Measurements from ENCODE around the gene SCEL. TPM values are rescaled to one million over a fixed set of nuclear protein-coding genes. Genes with fewer than 3 reads are reported as not detected.

SCEL gene
- 0.07 TPM for polyA plus RNA-seq (2013, experiment 1 of 2)
- 0.04 TPM for polyA plus RNA-seq (2013, experiment 2 of 2)

DNA sequence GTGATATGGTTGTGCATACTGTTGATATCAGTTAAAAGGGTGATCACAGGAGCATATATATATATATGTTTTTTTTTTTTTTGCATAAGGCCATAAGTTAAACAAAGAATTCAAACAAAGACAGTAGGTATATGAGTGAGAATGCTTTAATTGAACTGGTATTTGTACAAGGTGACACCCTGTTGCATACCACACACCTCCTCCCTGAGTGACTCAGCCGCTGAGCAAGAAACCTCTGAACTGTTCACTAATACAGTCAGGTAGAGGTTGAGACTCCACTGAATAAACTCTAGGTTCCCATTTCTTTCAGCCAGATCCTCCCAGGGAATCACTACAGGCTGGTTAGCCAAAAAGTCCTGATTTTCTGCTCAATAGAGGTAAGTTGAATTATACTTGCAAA, at the start of gene SCEL:
Gene SCEL, plus strand, starts transcription at position 259 of the 400 bp plus-strand sequence. CDS start 20,170 bp downstream, outside the sequence.
- Histone ChIP-seq H3K4ac (ENCODE audit: low read depth, low read length) (peak within 1 kb of the TSS; percentile 31), H3K79me1 (ENCODE audit: low read length) (no peaks in the 10 kb centered on the region), H3K27me3 (ENCODE audit: insufficient read depth, low read length, poor library complexity) (no peaks in the 10 kb centered on the region), H2BK5ac (ENCODE audit: low read length) (no peak within 1 kb of the TSS), H3K4me1 (ENCODE audit: control insufficient read depth, low read depth, low read length) (no peaks in the 10 kb centered on the region), H2BK120ac (ENCODE audit: low read depth, low read length) (no peak within 1 kb of the TSS), H4K8ac (ENCODE audit: low read depth, low read length) (no peak within 1 kb of the TSS), H3K4me3 (ENCODE audit: low read length) (no peak within 1 kb of the TSS), H2BK15ac (replicated peaks; ENCODE audit: low read depth) (no peak within 1 kb of the TSS), H3K18ac (ENCODE audit: low read length) (no peak within 1 kb of the TSS), H3K27ac (ENCODE audit: low read depth, low read length) (no peak within 1 kb of the TSS), H3K4me2 (ENCODE audit: low read length) (no peak within 1 kb of the TSS), H3K23ac (ENCODE audit: low read length) (no peak within 1 kb of the TSS), H4K5ac (ENCODE audit: low read length) (no peak within 1 kb of the TSS), H2AK5ac (ENCODE audit: low read length) (no peak within 1 kb of the TSS), H3K56ac (ENCODE audit: low read length) (no peak within 1 kb of the TSS), H3K9ac (ENCODE audit: low read length) (no peak within 1 kb of the TSS), H3K79me2 (ENCODE audit: control insufficient read depth, insufficient read depth, low read length) (no peaks in the 10 kb centered on the region), H3K36me3 (ENCODE audit: control insufficient read depth, insufficient read depth, low read length) (no peaks in the 10 kb centered on the region)
- WGBS (ENCODE audit: extremely low coverage, insufficient coverage, low lambda C conversion rate): no CpG with 5 or more reads among the region's 1 CpG
- peak; percentile 47 for DNase-seq

GRCh38 chr13:77489566-77490337, 45.8 kb upstream of the SCEL start:
- Histone ChIP-seq H2BK120ac (ENCODE audit: low read depth, low read length) (no peak overlapping the region), H3K79me2 (ENCODE audit: control insufficient read depth, insufficient read depth, low read length) (no peaks in the 10 kb centered on the region), H3K36me3 (ENCODE audit: control insufficient read depth, insufficient read depth, low read length) (no peaks in the 10 kb centered on the region), H3K4ac (ENCODE audit: low read depth, low read length) (no peak overlapping the region), H3K4me2 (ENCODE audit: low read length) (no peak overlapping the region), H3K4me3 (ENCODE audit: low read length) (no peak overlapping the region), H3K18ac (ENCODE audit: low read length) (no peak overlapping the region), H3K9ac (ENCODE audit: low read length) (no peak overlapping the region), H2BK5ac (ENCODE audit: low read length) (no peak overlapping the region), H3K27ac (ENCODE audit: low read depth, low read length) (no peak overlapping the region), H2AK5ac (ENCODE audit: low read length) (no peak overlapping the region), H3K4me1 (ENCODE audit: control insufficient read depth, low read depth, low read length) (no peaks in the 10 kb centered on the region), H3K27me3 (ENCODE audit: insufficient read depth, low read length, poor library complexity) (no peaks in the 10 kb centered on the region), H3K23ac (ENCODE audit: low read length) (no peak overlapping the region), H3K79me1 (ENCODE audit: low read length) (no peaks in the 10 kb centered on the region), H2BK15ac (replicated peaks; ENCODE audit: low read depth) (no peak overlapping the region), H3K56ac (ENCODE audit: low read length) (no peak overlapping the region), H4K8ac (ENCODE audit: low read depth, low read length) (no peak overlapping the region), H4K5ac (ENCODE audit: low read length) (no peak overlapping the region)
- no peak for DNase-seq
- WGBS (ENCODE audit: extremely low coverage, insufficient coverage, low lambda C conversion rate): no CpG with 5 or more reads among the region's 4 CpGs

GRCh38 chr13:77492982-77493381, 42.5 kb upstream of the SCEL start:
- H3K27me3 ChIP-seq (ENCODE audit: insufficient read depth, low read length, poor library complexity): no peaks in the 10 kb centered on the region
- no peak overlapping the region for H2BK5ac ChIP-seq (ENCODE audit: low read length)
- H2BK120ac ChIP-seq (ENCODE audit: low read depth, low read length): no peak overlapping the region
- no peak overlapping the region for H2AK5ac ChIP-seq (ENCODE audit: low read length)
- H3K4me3 ChIP-seq (ENCODE audit: low read length): no peak overlapping the region
- no peak overlapping the region for H4K5ac ChIP-seq (ENCODE audit: low read length)
- no peak overlapping the region for H3K9ac ChIP-seq (ENCODE audit: low read length)
- H3K4ac ChIP-seq (ENCODE audit: low read depth, low read length): no peak overlapping the region
- H3K36me3 ChIP-seq (ENCODE audit: control insufficient read depth, insufficient read depth, low read length): no peaks in the 10 kb centered on the region
- H3K23ac ChIP-seq (ENCODE audit: low read length): no peak overlapping the region
- H3K79me1 ChIP-seq (ENCODE audit: low read length): no peaks in the 10 kb centered on the region
- H3K18ac ChIP-seq (ENCODE audit: low read length): no peak overlapping the region
- no peak overlapping the region for H3K27ac ChIP-seq (ENCODE audit: low read depth, low read length)
- no peak overlapping the region for H3K56ac ChIP-seq (ENCODE audit: low read length)
- no peaks in the 10 kb centered on the region for H3K79me2 ChIP-seq (ENCODE audit: control insufficient read depth, insufficient read depth, low read length)
- WGBS (ENCODE audit: extremely low coverage, insufficient coverage, low lambda C conversion rate): no CpG with 5 or more reads among the region's 1 CpG
- peak; percentile 37 for DNase-seq
- no peak overlapping the region for H3K4me2 ChIP-seq (ENCODE audit: low read length)
- H4K8ac ChIP-seq (ENCODE audit: low read depth, low read length): no peak overlapping the region
- H2BK15ac ChIP-seq (replicated peaks; ENCODE audit: low read depth): no peak overlapping the region
- no peaks in the 10 kb centered on the region for H3K4me1 ChIP-seq (ENCODE audit: control insufficient read depth, low read depth, low read length)

GRCh38 chr13:77494226-77494625, 41.3 kb upstream of the SCEL start:
- Histone ChIP-seq H4K5ac (ENCODE audit: low read length) (no peak overlapping the region), H4K8ac (ENCODE audit: low read depth, low read length) (no peak overlapping the region), H3K4me1 (ENCODE audit: control insufficient read depth, low read depth, low read length) (no peaks in the 10 kb centered on the region), H3K56ac (ENCODE audit: low read length) (no peak overlapping the region), H3K27me3 (ENCODE audit: insufficient read depth, low read length, poor library complexity) (no peaks in the 10 kb centered on the region), H3K9ac (ENCODE audit: low read length) (no peak overlapping the region), H3K36me3 (ENCODE audit: control insufficient read depth, insufficient read depth, low read length) (no peaks in the 10 kb centered on the region), H2BK15ac (replicated peaks; ENCODE audit: low read depth) (no peak overlapping the region), H3K4ac (ENCODE audit: low read depth, low read length) (no peak overlapping the region), H3K79me2 (ENCODE audit: control insufficient read depth, insufficient read depth, low read length) (no peaks in the 10 kb centered on the region), H3K79me1 (ENCODE audit: low read length) (no peaks in the 10 kb centered on the region), H3K18ac (ENCODE audit: low read length) (no peak overlapping the region), H2AK5ac (ENCODE audit: low read length) (no peak overlapping the region), H2BK120ac (ENCODE audit: low read depth, low read length) (no peak overlapping the region), H3K27ac (ENCODE audit: low read depth, low read length) (no peak overlapping the region), H3K4me2 (ENCODE audit: low read length) (no peak overlapping the region), H3K23ac (ENCODE audit: low read length) (no peak overlapping the region), H2BK5ac (ENCODE audit: low read length) (no peak overlapping the region), H3K4me3 (ENCODE audit: low read length) (no peak overlapping the region)
- no CpG with 5 or more reads among the region's 3 CpGs for WGBS (ENCODE audit: extremely low coverage, insufficient coverage, low lambda C conversion rate)
- DNase-seq: no peak

DNA sequence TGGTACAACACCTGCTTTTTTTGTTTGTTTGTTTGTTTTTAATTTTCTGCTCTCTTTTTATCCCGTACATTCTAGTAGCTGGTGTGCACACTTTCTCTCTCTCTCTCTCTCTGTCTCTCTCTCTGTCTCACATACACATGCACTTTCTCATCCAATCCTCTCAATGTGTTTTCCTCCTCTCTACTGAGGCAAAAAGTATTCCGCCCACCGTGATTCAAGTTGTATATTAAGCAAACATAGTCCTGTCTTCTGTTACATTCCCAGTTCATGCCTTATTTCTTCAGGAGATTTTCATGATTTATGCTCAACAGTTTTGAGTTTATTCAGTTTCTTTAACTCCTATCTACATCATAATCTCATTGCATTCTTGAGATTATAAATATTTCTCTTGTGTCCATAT, 38.2 kb upstream of the SCEL start:
- Histone ChIP-seq H3K27ac (ENCODE audit: low read depth, low read length) (no peak overlapping the region), H3K23ac (ENCODE audit: low read length) (no peak overlapping the region), H2BK15ac (replicated peaks; ENCODE audit: low read depth) (no peak overlapping the region), H3K4me2 (ENCODE audit: low read length) (no peak overlapping the region), H2AK5ac (ENCODE audit: low read length) (no peak overlapping the region), H3K79me2 (ENCODE audit: control insufficient read depth, insufficient read depth, low read length) (no peaks in the 10 kb centered on the region), H3K18ac (ENCODE audit: low read length) (no peak overlapping the region), H3K4me3 (ENCODE audit: low read length) (no peak overlapping the region), H3K79me1 (ENCODE audit: low read length) (no peaks in the 10 kb centered on the region), H2BK5ac (ENCODE audit: low read length) (no peak overlapping the region), H3K27me3 (ENCODE audit: insufficient read depth, low read length, poor library complexity) (no peaks in the 10 kb centered on the region), H4K8ac (ENCODE audit: low read depth, low read length) (no peak overlapping the region), H3K36me3 (ENCODE audit: control insufficient read depth, insufficient read depth, low read length) (no peaks in the 10 kb centered on the region), H3K4ac (ENCODE audit: low read depth, low read length) (no peak overlapping the region), H2BK120ac (ENCODE audit: low read depth, low read length) (no peak overlapping the region), H3K4me1 (ENCODE audit: control insufficient read depth, low read depth, low read length) (no peaks in the 10 kb centered on the region), H3K9ac (ENCODE audit: low read length) (no peak overlapping the region), H4K5ac (ENCODE audit: low read length) (no peak overlapping the region), H3K56ac (ENCODE audit: low read length) (no peak overlapping the region)
- no peak for DNase-seq
- WGBS (ENCODE audit: extremely low coverage, insufficient coverage, low lambda C conversion rate): no CpG with 5 or more reads among the region's 3 CpGs

- Histone ChIP-seq H4K5ac (ENCODE audit: low read length) (no peak overlapping the region), H3K23ac (ENCODE audit: low read length) (no peak overlapping the region), H3K4me1 (ENCODE audit: control insufficient read depth, low read depth, low read length) (no peaks in the 10 kb centered on the region), H2BK15ac (replicated peaks; ENCODE audit: low read depth) (no peak overlapping the region), H3K27me3 (ENCODE audit: insufficient read depth, low read length, poor library complexity) (no peaks in the 10 kb centered on the region), H3K27ac (ENCODE audit: low read depth, low read length) (no peak overlapping the region), H3K4me2 (ENCODE audit: low read length) (no peak overlapping the region), H2BK5ac (ENCODE audit: low read length) (no peak overlapping the region), H3K18ac (ENCODE audit: low read length) (no peak overlapping the region), H3K79me1 (ENCODE audit: low read length) (no peaks in the 10 kb centered on the region), H3K36me3 (ENCODE audit: control insufficient read depth, insufficient read depth, low read length) (no peaks in the 10 kb centered on the region), H3K56ac (ENCODE audit: low read length) (no peak overlapping the region), H2AK5ac (ENCODE audit: low read length) (no peak overlapping the region), H3K4me3 (ENCODE audit: low read length) (no peak overlapping the region), H4K8ac (ENCODE audit: low read depth, low read length) (no peak overlapping the region), H3K9ac (ENCODE audit: low read length) (no peak overlapping the region), H3K79me2 (ENCODE audit: control insufficient read depth, insufficient read depth, low read length) (no peaks in the 10 kb centered on the region), H2BK120ac (ENCODE audit: low read depth, low read length) (no peak overlapping the region), H3K4ac (ENCODE audit: low read depth, low read length) (no peak overlapping the region)
- no peak for DNase-seq
Measured at GRCh38 chr13:77497835-77498234, 37.7 kb upstream of the SCEL start.

Data from mesendoderm (in vitro differentiated cells).